HG03565 (cell line): Measurements from ENCODE around the gene CHDH.

Experiments
- ATAC-seq: cut with Tn5 transposase; IDR thresholded peaks from one replicate; pipeline ENCODE4 v1.9.1; 2021; ENCODE audit warnings: mild to moderate bottlenecking, moderate library complexity; ENCODE audit not compliant: unreplicated experiment

Gene CHDH

DNA sequence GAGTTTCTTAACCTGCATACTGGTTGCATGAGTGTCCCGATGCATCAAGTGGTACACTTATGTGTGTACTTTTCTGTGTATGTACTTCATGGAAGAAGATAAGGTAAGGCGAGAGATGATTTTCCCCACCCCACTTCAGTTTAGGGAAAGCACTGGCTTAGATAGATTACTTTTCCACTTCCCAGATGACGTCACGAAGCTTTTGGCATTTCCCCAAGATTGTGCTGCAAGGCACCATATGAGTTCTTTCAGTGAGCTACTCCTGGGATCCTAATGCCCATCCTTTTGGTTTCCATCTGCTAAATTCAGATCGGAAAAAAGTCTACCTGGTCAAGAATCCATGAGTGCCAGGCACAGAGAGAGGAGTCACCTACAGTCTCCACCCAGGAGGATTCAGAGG lies 4.7 kb upstream of the CHDH start:
- ATAC-seq, result no peak

DNA sequence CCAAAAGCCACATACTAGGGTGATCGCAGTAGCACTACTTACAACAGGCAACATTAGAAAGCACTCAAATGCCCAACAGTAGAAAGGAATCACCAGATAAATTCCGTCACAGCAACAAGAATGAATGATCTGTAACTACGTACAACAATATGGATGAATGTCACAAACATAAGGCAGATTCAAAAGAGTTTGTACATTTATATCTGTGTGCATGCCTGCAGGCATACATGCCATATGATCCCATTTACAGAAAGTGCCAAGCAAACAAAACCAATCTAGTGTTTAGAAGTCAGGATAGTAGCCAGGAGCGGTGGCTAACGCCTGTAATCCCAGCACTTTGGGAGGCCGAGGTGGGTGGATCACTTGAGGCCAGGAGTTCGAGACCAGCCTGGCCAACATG lies 3.7 kb upstream of the CHDH start:
- no peak for ATAC-seq

- ATAC-seq, result no peak
Observed at GRCh38 chr3:53846851-53847155, 584 bp upstream of the CHDH start.

DNA sequence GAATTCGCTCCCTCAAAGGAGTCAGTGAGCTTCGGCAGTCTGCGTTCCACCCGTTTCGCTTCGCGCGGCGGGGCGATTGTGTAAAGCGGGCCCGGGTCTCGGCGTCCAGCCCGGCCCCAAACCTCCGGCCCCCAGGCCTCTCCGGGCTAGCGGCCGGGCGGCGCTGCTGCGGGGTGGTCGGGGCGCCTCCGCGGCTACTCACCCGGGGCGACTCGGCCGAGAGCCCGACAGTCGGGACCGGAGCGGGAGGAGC lies 412 bp downstream of the CHDH start:
- ATAC-seq, result no peak

GRCh38 chr3:53845103-53845880 lies 927 bp downstream of the CHDH start:
- ATAC-seq, result no peak

DNA sequence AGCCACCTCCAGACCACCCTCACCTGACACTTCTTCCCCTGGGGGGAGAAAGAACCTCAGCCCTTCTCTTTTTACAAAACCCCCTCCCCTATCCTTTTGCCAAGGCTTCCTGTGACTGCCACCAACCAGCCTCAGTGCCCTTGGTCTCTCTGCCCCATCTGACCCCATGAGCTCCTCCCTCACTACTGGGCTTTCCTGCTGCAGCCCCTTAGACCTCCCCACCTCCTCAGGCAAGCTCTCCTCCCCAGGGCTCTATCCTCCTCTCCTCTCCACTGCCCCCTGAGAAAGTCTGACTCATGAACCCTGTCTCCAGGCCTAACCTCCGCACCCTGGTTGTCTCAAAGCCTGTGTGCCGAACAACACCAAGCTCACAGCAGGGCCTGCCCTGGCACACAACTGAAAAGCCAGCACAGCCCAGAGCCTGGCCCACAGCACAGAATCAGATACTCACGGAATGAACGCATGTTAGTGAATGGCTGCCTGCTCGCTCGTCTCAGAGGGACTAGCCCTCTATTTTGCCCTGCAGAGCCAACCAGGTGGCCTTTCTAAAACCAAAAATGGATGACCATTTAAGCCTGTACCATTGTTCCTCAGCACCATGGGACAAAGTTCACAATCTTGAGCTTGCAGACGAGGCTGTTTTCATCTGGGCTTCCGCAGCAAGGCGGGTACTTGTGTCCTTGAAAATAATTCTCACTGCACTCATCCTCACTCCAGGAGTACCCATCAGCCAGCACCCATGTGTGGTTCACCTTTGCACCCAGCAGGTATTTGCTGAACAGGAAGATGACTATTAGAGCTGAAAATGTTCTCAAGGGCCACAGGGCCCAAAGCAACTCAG lies 1.7 kb downstream of the CHDH start:
- ATAC-seq, result no peak

DNA sequence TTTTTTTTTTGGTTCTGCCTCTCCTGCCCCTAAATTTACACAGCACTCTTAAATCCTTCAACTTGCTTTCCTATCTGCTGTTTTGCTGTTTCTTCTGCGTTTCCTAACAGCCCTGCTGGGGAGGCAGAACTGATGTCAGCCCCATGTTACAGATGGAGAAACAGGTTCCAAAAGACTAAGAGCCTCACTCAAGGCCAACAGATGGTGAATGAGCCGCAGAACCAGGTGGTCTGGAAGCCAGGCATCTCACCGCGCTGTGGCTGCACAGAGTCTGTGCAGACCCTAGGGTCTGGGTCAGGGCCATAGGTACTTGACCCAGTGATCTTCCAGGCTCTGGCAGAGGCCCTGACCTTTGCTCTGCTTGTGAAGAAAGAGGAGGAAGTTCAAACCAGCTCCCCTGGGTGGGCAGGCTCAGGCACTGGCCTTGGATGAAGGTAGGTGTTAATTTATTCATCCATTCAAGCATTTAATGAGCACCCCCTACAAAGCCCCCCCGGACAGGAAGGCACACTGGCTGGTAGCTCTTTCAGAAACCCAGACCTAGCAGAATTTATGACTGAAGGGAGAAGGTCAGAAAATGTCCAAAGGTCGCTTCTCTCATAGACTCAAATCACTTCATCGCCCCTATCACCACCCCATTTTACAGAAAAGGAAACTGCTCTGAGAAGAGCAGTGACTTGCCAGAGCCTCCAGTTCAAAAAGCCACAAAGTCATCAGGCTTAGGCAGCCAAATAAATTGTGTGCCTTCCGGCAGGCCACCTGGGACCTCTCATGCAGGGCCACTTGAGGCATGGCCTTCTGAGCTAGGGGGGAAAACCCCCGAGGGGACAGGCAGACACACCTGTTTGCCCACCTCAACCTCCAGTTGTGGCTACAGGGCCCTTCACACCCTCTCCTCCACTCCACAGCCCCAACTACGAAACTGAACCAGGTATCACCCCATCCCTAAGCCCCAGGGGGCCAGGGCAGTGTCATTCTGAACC lies 2.7 kb downstream of the CHDH start:
- ATAC-seq, result no peak

- no peak for ATAC-seq
Observed at GRCh38 chr3:53842436-53843194, 3.6 kb downstream of the CHDH start.

GRCh38 chr3:53841296-53841695 lies 4.9 kb downstream of the CHDH start:
- ATAC-seq, result no peak

DNA sequence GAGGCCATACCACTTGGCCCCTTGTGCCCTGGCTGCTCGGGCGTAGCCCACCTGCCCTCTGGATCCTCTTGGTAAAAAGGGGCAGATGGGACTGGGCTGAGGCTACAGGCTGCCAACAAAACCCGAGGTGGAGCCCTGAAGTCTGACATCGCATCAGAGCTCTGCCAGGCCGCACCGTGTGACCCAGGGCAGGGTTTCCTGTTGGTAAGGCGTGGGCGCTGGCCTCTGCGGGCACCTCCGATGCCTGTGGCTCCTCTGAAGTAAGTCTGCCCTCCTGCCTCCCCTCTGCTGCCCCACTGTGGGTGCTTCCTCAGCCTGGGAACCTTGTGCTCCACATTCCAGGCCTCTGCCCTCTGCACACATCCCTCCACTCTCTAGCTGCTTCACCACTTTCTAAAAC lies 8.9 kb downstream of the CHDH start:
- no peak for ATAC-seq

- ATAC-seq, result no peak
Observed at GRCh38 chr3:53836084-53836872, 9.9 kb downstream of the CHDH start.

GRCh38 chr3:53835257-53835656 lies 11.0 kb downstream of the CHDH start:
- no peak for ATAC-seq

DNA sequence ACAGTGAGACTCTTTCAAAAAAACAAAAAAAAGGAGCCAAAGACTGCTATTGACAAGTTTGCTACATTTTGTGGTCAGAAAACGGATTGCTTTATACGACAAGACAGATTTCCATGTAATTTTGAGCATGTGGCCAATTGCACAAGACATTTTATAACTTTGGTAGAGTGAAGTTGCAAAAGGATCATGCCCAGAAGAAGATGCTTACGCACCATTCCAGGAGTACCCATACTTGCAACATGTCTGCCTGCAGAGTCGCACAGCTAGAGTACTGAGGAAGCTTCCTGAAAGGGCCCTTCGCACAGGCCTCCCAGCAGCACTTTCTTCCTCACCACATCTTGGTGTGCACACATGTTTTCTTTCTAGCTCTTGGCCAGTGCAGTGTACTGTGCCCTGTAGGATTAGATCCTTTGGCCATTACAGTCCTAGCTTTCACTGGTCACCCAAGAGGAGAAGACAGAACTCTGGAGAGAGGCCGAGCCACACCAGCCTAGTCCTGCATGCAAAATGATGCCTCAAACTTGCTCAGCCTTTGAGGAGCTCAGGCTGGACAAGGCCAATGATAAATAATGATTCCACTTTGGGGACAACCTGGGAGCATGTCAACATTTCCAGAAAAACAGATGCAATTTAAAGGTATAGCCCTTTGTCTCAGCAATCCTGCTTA lies 11.7 kb downstream of the CHDH start:
- no peak for ATAC-seq

DNA sequence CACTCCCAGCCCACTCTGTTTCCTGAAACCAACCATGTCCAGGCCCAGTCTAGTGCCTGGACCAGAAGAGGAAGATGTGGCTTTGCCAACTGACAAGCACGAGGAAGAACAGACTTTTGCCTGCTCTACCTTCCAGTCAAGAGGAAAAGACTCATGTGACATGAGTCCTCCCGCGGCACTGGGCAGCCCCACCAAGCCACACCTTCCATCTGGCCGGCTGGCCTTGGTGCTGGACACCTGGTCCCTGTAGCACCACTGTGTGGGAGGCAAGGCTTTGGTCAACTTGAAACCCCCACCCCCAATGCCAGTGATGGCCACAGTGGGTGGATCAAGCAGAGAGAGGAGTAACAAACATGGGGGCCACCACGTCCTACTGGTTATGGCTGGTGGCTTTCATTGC lies 12.5 kb downstream of the CHDH start:
- no peak for ATAC-seq

DNA sequence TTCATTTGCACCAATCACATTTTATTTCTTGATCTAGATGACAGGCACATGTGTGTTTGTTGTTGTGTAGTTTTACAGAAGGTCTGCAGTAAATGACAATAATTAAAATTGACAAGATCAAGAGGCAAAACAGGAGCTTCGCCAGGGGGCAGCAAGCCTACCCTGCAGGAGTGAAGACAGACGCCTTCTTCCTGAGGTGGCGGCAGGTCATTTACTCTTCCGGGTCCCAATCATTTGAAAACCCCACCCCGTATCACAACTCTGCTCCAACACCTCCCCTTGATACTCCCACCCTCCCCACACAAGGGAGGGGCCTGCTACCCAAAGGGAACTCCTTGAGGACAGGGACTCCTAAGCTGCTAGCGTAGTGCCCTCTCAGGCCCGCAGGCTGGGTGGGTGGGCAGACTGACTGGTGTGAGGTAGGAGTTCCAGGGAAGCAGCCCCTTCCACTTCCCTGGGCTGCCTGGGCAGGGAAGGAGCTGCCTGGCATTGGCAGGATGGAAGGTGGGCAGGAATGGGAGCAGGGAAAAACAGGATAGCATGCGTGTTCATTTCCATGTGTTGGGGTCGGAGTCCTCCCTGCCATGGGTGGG lies 13.1 kb downstream of the CHDH start:
- ATAC-seq, result no peak

DNA sequence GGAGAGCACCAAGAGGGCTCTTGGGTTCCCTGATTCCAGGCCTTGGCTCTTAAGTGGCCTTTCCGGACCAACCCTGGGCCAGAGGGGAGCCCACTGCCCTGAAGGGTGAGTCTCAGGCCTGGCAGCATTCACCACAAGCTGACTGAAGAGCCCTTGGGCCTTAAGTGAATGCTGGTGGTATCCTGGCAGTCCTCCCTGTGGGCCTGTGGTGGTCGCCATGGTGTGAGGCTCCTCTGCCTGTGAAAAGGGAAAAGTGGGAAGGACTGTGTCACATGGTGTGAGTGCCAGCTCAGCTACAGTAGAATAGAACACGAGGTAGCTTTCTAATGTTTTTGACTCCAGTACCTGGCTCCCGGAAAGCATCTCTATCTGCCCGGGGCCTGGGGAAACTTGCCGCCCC lies 15.3 kb downstream of the CHDH start:
- ATAC-seq, result no peak

DNA sequence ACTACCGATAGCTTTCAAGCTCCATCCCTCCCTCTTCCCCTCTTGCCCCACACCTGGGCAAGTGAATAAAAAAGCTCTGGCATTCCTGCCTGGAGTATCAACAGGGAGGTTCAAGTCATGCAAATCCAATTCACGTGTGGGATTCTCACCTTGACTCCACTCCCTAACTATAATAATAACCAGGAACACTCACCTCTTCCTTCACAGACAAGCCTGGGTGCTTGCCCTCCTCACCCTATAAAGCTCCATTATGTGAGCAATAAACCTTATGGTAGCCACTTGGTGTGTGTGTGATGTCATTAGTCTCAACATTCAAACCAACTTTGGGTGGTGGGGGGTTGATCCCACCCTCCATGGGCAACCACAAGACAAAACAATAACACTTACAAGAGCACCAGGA lies 16.6 kb downstream of the CHDH start:
- no peak for ATAC-seq

DNA sequence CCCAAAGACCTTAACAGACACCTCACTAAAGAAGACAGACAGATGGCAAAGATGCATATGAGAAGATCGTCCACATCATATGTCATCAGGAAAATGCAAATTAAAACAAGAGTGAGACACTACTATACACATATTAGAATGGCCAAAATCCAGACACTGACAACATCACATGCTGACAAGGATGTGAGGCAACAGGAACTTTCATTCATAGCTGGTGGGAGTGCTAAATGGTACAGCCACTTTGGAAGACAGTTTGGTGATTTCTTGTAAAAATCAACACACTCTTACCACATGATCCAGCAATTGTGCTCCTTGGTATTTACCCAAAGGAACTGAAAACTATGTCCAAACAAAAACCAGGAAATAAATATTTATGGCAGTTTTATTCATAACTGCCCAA lies 17.6 kb downstream of the CHDH start:
- ATAC-seq, result no peak

- ATAC-seq, result no peak
Observed at GRCh38 chr3:53826048-53826447, 20.2 kb downstream of the CHDH start.
